Peyer's patch (tissue), 4 donors: ENCODE data around the gene EFNA4.

ENCODE experiments used
- POLR2A ChIP-seq, 2 donors: fragments of 450-650 bp; IDR thresholded peaks; one replicate each; pipeline ENCODE4 v1.5.1; 2017; ENCODE audit warnings: antibody characterized with exemption in 2 of 2, mild to moderate bottlenecking in 2 of 2, moderate library complexity in 2 of 2
- TF ChIP-seq, protein P1 (sequence below), 6 experiments: fragments of 450-650 bp in 4 of 6; fragments of 200-600 bp in 2 of 6; sonication (generic) in 1 of 6; IDR thresholded peaks; one replicate each; pipeline ENCODE4 v1.5.1; 2017 to 2019; ENCODE audit warnings: antibody characterized with exemption in 6 of 6, mild to moderate bottlenecking in 3 of 6, moderate library complexity in 1 of 6

DNA sequence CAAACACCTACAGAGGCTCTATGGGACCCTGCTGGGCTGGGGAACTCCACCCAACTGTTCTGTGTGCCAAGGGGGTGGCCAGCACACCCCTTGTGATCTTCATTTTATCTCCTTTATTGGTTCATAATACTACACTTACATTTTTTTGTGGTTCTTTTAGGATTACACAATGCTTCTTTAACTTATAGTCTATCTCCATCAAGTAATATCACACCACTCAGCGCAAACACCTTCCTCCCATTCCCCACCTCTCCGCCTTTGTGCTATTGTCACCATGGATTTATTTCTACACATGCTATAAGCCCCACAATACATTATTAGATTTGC lies 31.0 kb downstream of the EFNA4 start:
- TF ChIP-seq, protein P1, sequence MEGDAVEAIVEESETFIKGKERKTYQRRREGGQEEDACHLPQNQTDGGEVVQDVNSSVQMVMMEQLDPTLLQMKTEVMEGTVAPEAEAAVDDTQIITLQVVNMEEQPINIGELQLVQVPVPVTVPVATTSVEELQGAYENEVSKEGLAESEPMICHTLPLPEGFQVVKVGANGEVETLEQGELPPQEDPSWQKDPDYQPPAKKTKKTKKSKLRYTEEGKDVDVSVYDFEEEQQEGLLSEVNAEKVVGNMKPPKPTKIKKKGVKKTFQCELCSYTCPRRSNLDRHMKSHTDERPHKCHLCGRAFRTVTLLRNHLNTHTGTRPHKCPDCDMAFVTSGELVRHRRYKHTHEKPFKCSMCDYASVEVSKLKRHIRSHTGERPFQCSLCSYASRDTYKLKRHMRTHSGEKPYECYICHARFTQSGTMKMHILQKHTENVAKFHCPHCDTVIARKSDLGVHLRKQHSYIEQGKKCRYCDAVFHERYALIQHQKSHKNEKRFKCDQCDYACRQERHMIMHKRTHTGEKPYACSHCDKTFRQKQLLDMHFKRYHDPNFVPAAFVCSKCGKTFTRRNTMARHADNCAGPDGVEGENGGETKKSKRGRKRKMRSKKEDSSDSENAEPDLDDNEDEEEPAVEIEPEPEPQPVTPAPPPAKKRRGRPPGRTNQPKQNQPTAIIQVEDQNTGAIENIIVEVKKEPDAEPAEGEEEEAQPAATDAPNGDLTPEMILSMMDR (IDR thresholded peaks at IDR 0.05), result no peak
- TF ChIP-seq POLR2A (IDR thresholded peaks at IDR 0.05), result no peak
